ENCODE measurements around the gene LPP. TPM values are rescaled to one million over a fixed set of nuclear protein-coding genes. Genes with fewer than 3 reads are reported as not detected.

LPP gene
- total and polyA plus RNA-seq, 2 donors (not counting 1 experiment from before 2014, with no cell fraction given), result 7.6 to 81.7 TPM

GRCh38 chr3:188338086-188338485 lies 184.1 kb downstream of the LPP start:
- POLR2A ChIA-PET, result no interaction called here
- no peak overlapping the region for H3K4me2 ChIP-seq (replicated peaks; ENCODE audit: low read depth, low read length, poor library complexity, severe bottlenecking)
- peaks cover 36% of the 10 kb centered on the region for H3K4me1 Mint-ChIP-seq

More at GRCh38 chr3:188338086-188338485, 184.1 kb downstream of the LPP start:
- CTCF ChIA-PET, result interaction anchor here (0.5 kb wide), 1 partner anchor 175 kb away, joined by 4 read pairs; no protein-coding TSS in a partner anchor
- DNase-seq (no peak), ATAC-seq (ENCODE audit: low read depth) (no peak)
- H3K9ac ChIP-seq (ENCODE audit: low read length), result no peak overlapping the region
- no peaks in the 10 kb centered on the region for H3K27me3 Mint-ChIP-seq
- peaks cover 5% of the 10 kb centered on the region for H3K9me3 Mint-ChIP-seq (ENCODE audit: insufficient read depth)
- H3K4me1 ChIP-seq (ENCODE audit: control insufficient read depth in 2 of 2, insufficient read depth in 2 of 2, low read length in 2 of 2), result peaks cover 20 to 23% of the 10 kb centered on the region in 2 donors
- intact Hi-C loops (cut with micrococcal nuclease), result loop anchor here (5.0 kb wide), 1 partner anchor 41 kb away; no protein-coding TSS in a partner anchor
- peaks cover 44% of the 10 kb centered on the region for H3K79me2 ChIP-seq (ENCODE audit: control insufficient read depth, insufficient read depth, low read length)
- no peaks in the 10 kb centered on the region for H3K9me3 ChIP-seq (ENCODE audit: control extremely low read depth in 1 of 3, control insufficient read depth in 2 of 3, insufficient read depth in 1 of 3, low read length in 2 of 3)
- no peak overlapping the region for H2AFZ ChIP-seq (ENCODE audit: insufficient read depth, low read depth, low read length, poor library complexity, severe bottlenecking)
- no peaks in the 10 kb centered on the region for H4K20me1 ChIP-seq (ENCODE audit: control insufficient read depth, insufficient read depth, low read length, poor library complexity, severe bottlenecking)
- H3K27me3 ChIP-seq (replicated peaks in 1 of 4; ENCODE audit: control extremely low read depth in 1 of 4, control insufficient read depth in 3 of 4, insufficient read depth in 4 of 4, low read length in 3 of 4), result no peaks in the 10 kb centered on the region
- H3K27ac ChIP-seq (ENCODE audit: low read length in 2 of 2), result no peak overlapping the region
- H3K4me3 Mint-ChIP-seq, result no peak overlapping the region
- TF ChIP-seq EZH2 (IDR thresholded peaks at IDR 0.05; ENCODE audit: borderline replicate concordance, insufficient read depth, low read depth, low read length, poor library complexity, severe bottlenecking) (no peak), CTCF (IDR thresholded peaks at IDR 0.05) (no peak)
- H3K27ac Mint-ChIP-seq, result no peak overlapping the region
- no peaks in the 10 kb centered on the region for H3K36me3 ChIP-seq (replicated peaks in 1 of 2; ENCODE audit: control extremely low read depth in 1 of 2, control insufficient read depth in 1 of 2, extremely low read depth in 1 of 2, insufficient read depth in 2 of 2, low read length in 1 of 2)
- no peak overlapping the region for H3K4me3 ChIP-seq (ENCODE audit: control extremely low read depth in 1 of 5, extremely low read depth in 1 of 5, insufficient read depth in 1 of 5, low read depth in 2 of 5, low read length in 4 of 5)
